GM12878 (cell line): ENCODE measurements around the gene SCMH1. TPM values are rescaled to one million over a fixed set of nuclear protein-coding genes. Genes with fewer than 3 reads are reported as not detected.

Experiments
- ATAC-seq: fragments of 200-7000 bp; cut with Tn5 transposase; 3 replicates; pipeline ENCODE4 v1.9.1; 2020; ENCODE audit warnings: mild to moderate bottlenecking, moderate library complexity
- BruUV-seq: library from RNA; stranded (reverse); fragments of 400-500 nt; replicated peaks from 2 replicates; lab custom pipeline; 2021; lab: Mats Ljungman, UMichigan
- CTCF ChIA-PET: fragments of 300-600 bp; sonication (Branson Sonifier 250); formaldehyde crosslinking; extraction: SDS; loops from one replicate; lab custom pipeline; 2021; ENCODE audit warnings: inconsistent platforms; lab: Yijun Ruan, JAX
- POLR2A ChIA-PET: fragments of 350-600 bp; formaldehyde crosslinking; extraction: SDS; loops from one replicate; lab custom pipeline; 2021; ENCODE audit warnings: inconsistent platforms; lab: Charles Lee
- RAD21 ChIA-PET: fragments of 300-600 bp; sonication (Branson Sonifier 250); formaldehyde crosslinking; loops from one replicate; lab custom pipeline; 2023; ENCODE audit warnings: antibody characterized with exemption; ENCODE audit not compliant: unreplicated experiment; lab: Charles Lee
- SMC1A ChIA-PET: fragments of 300-600 bp; sonication (Branson Sonifier 250); formaldehyde crosslinking; loops from one replicate; lab custom pipeline; 2023; ENCODE audit not compliant: unreplicated experiment, uncharacterized antibody; lab: Charles Lee
- DNase-seq: peaks from one replicate; pipeline ENCODE4 v3.0.0-alpha.2; 2011; ENCODE audit warnings: low read depth, low spot score
- FAIRE-seq: peaks from 3 replicates; lab custom pipeline; 2011; peaks lifted over from hg19 to GRCh38; lab: Jason Lieb, UNC
- H2AFZ ChIP-seq: 2 replicates; pipeline ENCODE4 v1.6.0; 2011; ENCODE audit warnings: low read depth, low read length, control low read depth; ENCODE audit not compliant: control insufficient read depth
- H3K27ac ChIP-seq: 2 replicates; pipeline ENCODE4 v1.5.1; 2011; ENCODE audit warnings: control low read depth; ENCODE audit not compliant: control insufficient read depth, insufficient read depth
- H3K27me3 ChIP-seq, 2 experiments: replicated peaks in 1 of 2; 2 replicates each; pipeline versions ENCODE4 v1.6.0 to v1.6.1; 2011; ENCODE audit warnings: low read length in 1 of 2; ENCODE audit not compliant: control insufficient read depth in 2 of 2, insufficient read depth in 2 of 2
- H3K36me3 ChIP-seq, 2 experiments: 2 replicates each; pipeline ENCODE4 v1.5.1; 2011; ENCODE audit warnings: low read length in 1 of 2; ENCODE audit not compliant: control insufficient read depth in 2 of 2, insufficient read depth in 2 of 2
- H3K4me1 ChIP-seq: 2 replicates; pipeline ENCODE4 v1.6.1; 2011; ENCODE audit warnings: mild to moderate bottlenecking, low read length, moderate library complexity, mixed read lengths; ENCODE audit not compliant: control insufficient read depth, insufficient read depth
- H3K4me2 ChIP-seq: 2 replicates; pipeline ENCODE4 v1.6.0; 2011; ENCODE audit warnings: control low read depth; ENCODE audit not compliant: control insufficient read depth, insufficient read depth
- H3K4me3 ChIP-seq: fragments of 200-600 bp; sonication (generic); 2 replicates; pipeline ENCODE4 v1.5.1; 2016
- H3K79me2 ChIP-seq: 2 replicates; pipeline ENCODE4 v1.6.0; 2011; ENCODE audit warnings: low read length; ENCODE audit not compliant: control insufficient read depth, insufficient read depth
- H3K9ac ChIP-seq: 2 replicates; pipeline ENCODE4 v1.8.0; 2011; ENCODE audit warnings: low read length, control low read depth, mixed read lengths; ENCODE audit not compliant: control insufficient read depth, insufficient read depth
- H3K9me3 ChIP-seq: replicated peaks from 3 replicates; pipeline ENCODE4 v1.5.1; 2011; ENCODE audit warnings: mild to moderate bottlenecking, low read length; ENCODE audit not compliant: control insufficient read depth, insufficient read depth
- H4K20me1 ChIP-seq: 2 replicates; pipeline ENCODE4 v1.6.0; 2011; ENCODE audit not compliant: control insufficient read depth, insufficient read depth
- BMI1 ChIP-seq: fragments of 450-650 bp; IDR thresholded peaks from 2 replicates; pipeline ENCODE4 v1.6.1; 2016; ENCODE audit warnings: mild to moderate bottlenecking, moderate library complexity, borderline replicate concordance
- CHD2 ChIP-seq: IDR thresholded peaks from 2 replicates; pipeline ENCODE4 v1.6.1; 2011; ENCODE audit warnings: low read depth, low read length, improper control_type of control experiment, borderline replicate concordance
- DPF2 ChIP-seq: fragments of 450-650 bp; IDR thresholded peaks from 2 replicates; pipeline ENCODE4 v1.6.1; 2017; ENCODE audit warnings: mild to moderate bottlenecking
- E2F4 ChIP-seq: IDR thresholded peaks from 2 replicates; pipeline ENCODE4 v1.6.1; 2012; ENCODE audit warnings: low read depth, low read length, improper control_type of control experiment
- IRF5 ChIP-seq: fragments of 450-650 bp; IDR thresholded peaks from 2 replicates; pipeline ENCODE4 v1.6.1; 2017; ENCODE audit warnings: borderline replicate concordance
- KDM1A ChIP-seq: fragments of 200-600 bp; sonication (generic); IDR thresholded peaks from 2 replicates; pipeline ENCODE4 v1.6.1; 2016; ENCODE audit warnings: borderline replicate concordance
- MLLT1 ChIP-seq: fragments of 450-650 bp; IDR thresholded peaks from 2 replicates; pipeline ENCODE4 v1.6.1; 2016; ENCODE audit warnings: mild to moderate bottlenecking
- MYB ChIP-seq: fragments of 150-350 bp; IDR thresholded peaks from 2 replicates; pipeline ENCODE4 v1.6.1; 2014; ENCODE audit warnings: mild to moderate bottlenecking, low read depth, low read length, borderline replicate concordance
- NFXL1 ChIP-seq: fragments of 450-650 bp; IDR thresholded peaks from 2 replicates; pipeline ENCODE4 v1.6.1; 2017; ENCODE audit warnings: antibody characterized with exemption, mild to moderate bottlenecking, borderline replicate concordance
- NFYA ChIP-seq: IDR thresholded peaks from 2 replicates; pipeline ENCODE4 v1.6.1; 2011; ENCODE audit warnings: low read depth, mild to moderate bottlenecking, low read length, improper control_type of control experiment, borderline replicate concordance
- RUNX3 ChIP-seq: IDR thresholded peaks from 2 replicates; pipeline ENCODE4 v1.6.1; 2012; ENCODE audit warnings: low read length, inconsistent platforms
- SIN3A ChIP-seq: IDR thresholded peaks from 2 replicates; pipeline ENCODE4 v1.6.1; 2012; ENCODE audit warnings: low read depth, low read length, improper control_type of control experiment
- SP1 ChIP-seq: IDR thresholded peaks from one replicate; pipeline ENCODE4 v1.6.1; 2011; ENCODE audit warnings: low read depth, low read length
- STAT3 ChIP-seq: IDR thresholded peaks from 2 replicates; pipeline ENCODE4 v1.6.1; 2011; ENCODE audit warnings: low read depth, low read length, improper control_type of control experiment
- SUZ12 ChIP-seq: fragments of 200-600 bp; sonication (generic); IDR thresholded peaks from one replicate; pipeline ENCODE4 v1.6.1; 2018; ENCODE audit warnings: antibody characterized with exemption, mild to moderate bottlenecking; ENCODE audit not compliant: unreplicated experiment
- WRNIP1 ChIP-seq: IDR thresholded peaks from 2 replicates; pipeline ENCODE4 v1.6.1; 2011; ENCODE audit warnings: low read depth, low read length, improper control_type of control experiment, borderline replicate concordance
- YBX1 ChIP-seq: fragments of 450-650 bp; IDR thresholded peaks from 2 replicates; pipeline ENCODE4 v1.6.1; 2016; ENCODE audit warnings: antibody characterized with exemption
- ZZZ3 ChIP-seq: IDR thresholded peaks from 2 replicates; pipeline ENCODE4 v1.6.1; 2011; ENCODE audit warnings: low read depth; ENCODE audit not compliant: control insufficient read depth, insufficient read length
- WGBS: methylation state at CpG from one replicate; pipeline ENCODE4 v1.1.6; 2016; ENCODE audit warnings: low lambda C conversion rate; ENCODE audit not compliant: insufficient replicate concordance, insufficient coverage; ENCODE audit errors: missing lambda C conversion rate; 5-methylcytosine and 5-hydroxymethylcytosine counted together
- in situ Hi-C: fragments of 300-500 bp; cut with MboI; formaldehyde crosslinking; loops from 9 replicates; pipeline ENCODE4 v1.14.3; 2018; ENCODE audit warnings: mixed read lengths
- intact Hi-C: fragments of 100-400 bp; cut with micrococcal nuclease; formaldehyde crosslinking; loops from one replicate; pipeline ENCODE4 v1.14.2; 2022; ENCODE audit not compliant: unreplicated experiment
- polyA plus RNA-seq, 11 experiments: library from polyadenylated mRNA; depleted of rRNA in 4 of 11; unstranded in 6 of 11; stranded (reverse) in 5 of 11; fragments of >200 nt; fragmentation: Nextera tagmentation in 4 of 11; fragmentation: Illumina TruSeq in 1 of 11; extraction: Ambion mirVana in 4 of 11; extraction: Trizol in 1 of 11; gene quantifications; 1 replicate in 1 of 11; 2 replicates in 10 of 11; pipeline versions ENCODE4 v1.2.1 to v1.2.3, GENCODE V29; 2011 to 2016; ENCODE audit warnings: inconsistent platforms in 2 of 11, missing spikeins in 2 of 11, low read depth in 1 of 11
- total RNA-seq, 4 experiments: library from RNA; depleted of rRNA in 3 of 4; stranded (reverse); fragments of >200 nt in 3 of 4; fragmentation: Illumina TruSeq in 1 of 4; extraction: Trizol in 1 of 4; gene quantifications; 2 replicates each; pipeline versions ENCODE4 v1.2.1 to v1.2.3, GENCODE V29; 2013 to 2021
- TF ChIP-seq, protein P1 (sequence below): fragments of 450-650 bp; IDR thresholded peaks from 2 replicates; pipeline ENCODE4 v1.6.1; 2017; ENCODE audit warnings: low read depth, mild to moderate bottlenecking, moderate library complexity
- TF ChIP-seq, protein P2 (sequence below): IDR thresholded peaks from 2 replicates; pipeline ENCODE4 v1.6.1; 2011; ENCODE audit warnings: low read depth, mild to moderate bottlenecking, low read length, moderate library complexity, borderline replicate concordance; ENCODE audit errors: extremely low read depth

The SCMH1 gene
- total and polyA plus RNA-seq, 10 of the 15 experiments (the other 5 are each of a cell fraction or from before 2014, with no cell fraction given) = 7.5 to 44.1 (median 27.8) TPM

DNA sequence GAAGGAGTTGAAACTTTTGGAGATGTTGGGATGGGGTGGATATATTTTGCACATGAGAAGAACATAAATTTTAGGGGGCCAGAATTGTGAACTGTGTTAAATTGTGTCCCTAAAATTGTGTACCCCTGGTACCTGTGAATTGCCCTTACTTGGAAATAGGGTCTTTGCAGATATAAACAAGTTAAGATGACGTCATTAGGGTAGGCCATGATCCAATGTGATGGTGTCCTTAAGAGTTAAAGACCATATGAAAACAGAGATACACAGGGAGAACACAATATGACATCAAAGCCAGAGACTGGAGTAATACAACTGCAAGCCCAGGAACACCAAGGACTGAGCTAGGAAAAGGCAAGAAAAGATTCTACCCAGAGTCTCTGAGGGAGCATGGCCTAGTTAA is 24.0 kb downstream of the SCMH1 start (continued):
- TF ChIP-seq NFYA (no peak), SP1 (no peak), MYB (no peak)

DNA sequence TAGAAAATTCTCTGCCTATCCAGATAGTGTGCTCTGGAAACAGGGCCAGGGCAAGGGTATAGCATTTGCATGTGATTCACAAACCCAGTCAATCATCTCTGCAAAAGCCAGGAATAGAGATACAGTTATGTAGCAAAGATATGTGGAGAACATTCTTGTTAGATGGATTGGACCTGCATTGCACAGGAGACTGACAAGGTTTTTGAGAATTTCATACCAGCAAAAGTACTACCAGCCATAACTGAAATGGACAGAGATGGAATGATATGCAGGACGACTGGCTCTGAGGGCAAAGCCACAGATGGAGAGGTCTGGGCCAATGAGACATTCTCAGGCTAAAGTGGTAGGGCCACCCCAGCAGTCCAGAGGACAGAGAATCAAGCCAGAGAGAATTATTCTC is 24.7 kb downstream of the SCMH1 start:
- DNase-seq = no peak
- H4K20me1 ChIP-seq = no peaks in the 10 kb centered on the region
- no peak overlapping the region for H3K4me3 ChIP-seq
- no TSS peak for BruUV-seq
- intact Hi-C loops = no loop called here
- RAD21 ChIA-PET = no interaction called here
- no peak for TF ChIP-seq NFYA
- TF ChIP-seq SIN3A = no peak
- no peak for TF ChIP-seq SUZ12
- no peak for TF ChIP-seq KDM1A
- no peak for TF ChIP-seq STAT3
- TF ChIP-seq, protein P1, sequence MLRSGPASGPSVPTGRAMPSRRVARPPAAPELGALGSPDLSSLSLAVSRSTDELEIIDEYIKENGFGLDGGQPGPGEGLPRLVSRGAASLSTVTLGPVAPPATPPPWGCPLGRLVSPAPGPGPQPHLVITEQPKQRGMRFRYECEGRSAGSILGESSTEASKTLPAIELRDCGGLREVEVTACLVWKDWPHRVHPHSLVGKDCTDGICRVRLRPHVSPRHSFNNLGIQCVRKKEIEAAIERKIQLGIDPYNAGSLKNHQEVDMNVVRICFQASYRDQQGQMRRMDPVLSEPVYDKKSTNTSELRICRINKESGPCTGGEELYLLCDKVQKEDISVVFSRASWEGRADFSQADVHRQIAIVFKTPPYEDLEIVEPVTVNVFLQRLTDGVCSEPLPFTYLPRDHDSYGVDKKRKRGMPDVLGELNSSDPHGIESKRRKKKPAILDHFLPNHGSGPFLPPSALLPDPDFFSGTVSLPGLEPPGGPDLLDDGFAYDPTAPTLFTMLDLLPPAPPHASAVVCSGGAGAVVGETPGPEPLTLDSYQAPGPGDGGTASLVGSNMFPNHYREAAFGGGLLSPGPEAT = no peak
- TF ChIP-seq YBX1 = no peak
- no peak for TF ChIP-seq MLLT1
- TF ChIP-seq, protein P2, sequence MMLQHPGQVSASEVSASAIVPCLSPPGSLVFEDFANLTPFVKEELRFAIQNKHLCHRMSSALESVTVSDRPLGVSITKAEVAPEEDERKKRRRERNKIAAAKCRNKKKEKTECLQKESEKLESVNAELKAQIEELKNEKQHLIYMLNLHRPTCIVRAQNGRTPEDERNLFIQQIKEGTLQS = no peak
- TF ChIP-seq WRNIP1 = no peak
- TF ChIP-seq CHD2 = no peak
- TF ChIP-seq E2F4 = no peak
- TF ChIP-seq IRF5 = no peak
- no peak for TF ChIP-seq BMI1
- no peak for TF ChIP-seq ZZZ3
- no peak for TF ChIP-seq RUNX3
- no peak for TF ChIP-seq NFXL1
- no peak for TF ChIP-seq DPF2
- TF ChIP-seq, all 136 proteins: peak for 0
- FAIRE-seq (no peak), ATAC-seq (no peak)
- in situ Hi-C loops = no loop called here
- WGBS = 100% methylated on average over 1 of the region's 1 CpG
- Histone ChIP-seq H3K27me3 (no peaks in the 10 kb centered on the region), H3K9ac (no peak overlapping the region), H3K4me1 (peaks cover 4% of the 10 kb centered on the region; the same call in 1 of the 2 replicates), H3K79me2 (peaks cover 23% of the 10 kb centered on the region), H2AFZ (no peak overlapping the region), H3K4me2 (no peak overlapping the region), H3K9me3 (peaks cover 11% of the 10 kb centered on the region), H3K36me3 (no peaks in the 10 kb centered on the region; a peak in 1 of 4 replicates), H3K27ac (no peak overlapping the region)
- POLR2A ChIA-PET = no interaction called here
- SMC1A ChIA-PET = no interaction called here
- CTCF ChIA-PET = no interaction called here
